IMR-90 (cell line): ENCODE data around the gene NOTCH2NLA.
"Not testable (repeated sequence)": the region's sequence is repeated elsewhere in the genome, so short reads cannot be mapped to it uniquely, and the experiment has no call there.

Experiments used
- BHLHE40 ChIP-seq: fragments of 150-350 bp; IDR thresholded peaks from 2 replicates; pipeline ENCODE4 v1.6.1; 2016; ENCODE audit warnings: mild to moderate bottlenecking, low read depth, low read length
- CTCF ChIP-seq: conservative IDR thresholded peaks from 2 replicates; pipeline ENCODE4 v1.5.1; 2012; ENCODE audit warnings: mild to moderate bottlenecking, low read depth, low read length, improper control_type of control experiment
- MAZ ChIP-seq: IDR thresholded peaks from 2 replicates; pipeline ENCODE4 v1.6.1; 2012; ENCODE audit warnings: low read depth, mild to moderate bottlenecking, low read length, improper control_type of control experiment, moderate library complexity, borderline replicate concordance
- POLR2A ChIP-seq: IDR thresholded peaks from 2 replicates; pipeline ENCODE4 v1.6.1; 2012; ENCODE audit warnings: mild to moderate bottlenecking, low read depth, low read length
- RCOR1 ChIP-seq: IDR thresholded peaks from 2 replicates; pipeline ENCODE4 v1.6.1; 2012; ENCODE audit warnings: mild to moderate bottlenecking, low read length, improper control_type of control experiment; ENCODE audit not compliant: insufficient replicate concordance
- SMC3 ChIP-seq: fragments of 150-350 bp; IDR thresholded peaks from 2 replicates; pipeline ENCODE4 v1.6.1; 2016; ENCODE audit warnings: low read depth, mild to moderate bottlenecking, antibody characterized with exemption, low read length, moderate library complexity
- USF2 ChIP-seq: fragments of 150-350 bp; IDR thresholded peaks from 2 replicates; pipeline ENCODE4 v1.6.1; 2017; ENCODE audit warnings: mild to moderate bottlenecking, antibody characterized with exemption, low read length, low read depth

- not testable (repeated sequence) for TF ChIP-seq RCOR1, USF2, CTCF, MAZ, SMC3, BHLHE40, POLR2A
Measured at GRCh38 chr1:146144465-146144864, 84.4 kb downstream of the NOTCH2NLA start, which contains the start of gene NBPF10.
